ENCODE results near the gene WDR44.
"Not testable (repeated sequence)": the region's sequence is repeated elsewhere in the genome, so short reads cannot be mapped to it uniquely, and the experiment has no call there.

Gene WDR44

GRCh38 chrX:118482384-118482783, 136.5 kb downstream of the WDR44 start:
- not testable (repeated sequence) for DNase-seq (ENCODE audit: low read depth in 2 of 2)

- DNase-seq (ENCODE audit: low read depth in 2 of 2), result no peak
Measured at GRCh38 chrX:118484216-118484903, 138.5 kb downstream of the WDR44 start.

GRCh38 chrX:118486693-118487092, 140.8 kb downstream of the WDR44 start:
- DNase-seq (ENCODE audit: low read depth in 2 of 2), result not testable (repeated sequence)

- DNase-seq (ENCODE audit: low read depth in 2 of 2), result no peak
Measured at GRCh38 chrX:118493016-118493415, 147.1 kb downstream of the WDR44 start.

- DNase-seq (ENCODE audit: low read depth in 2 of 2), result no peak
Measured at GRCh38 chrX:118493653-118494297, 147.9 kb downstream of the WDR44 start.

GRCh38 chrX:118495061-118495921, 149.4 kb downstream of the WDR44 start, which contains the start of gene DOCK11:
DOCK11 (plus strand) TSS chrX:118495815; CDS start chrX:118495972, 157 bp downstream.
- peak; percentile 49 to 61 for DNase-seq (ENCODE audit: low read depth in 2 of 2)

GRCh38 chrX:118495958-118496762, 150.3 kb downstream of the WDR44 start:
- peak; percentile 43 to 50 for DNase-seq (ENCODE audit: low read depth in 2 of 2)

- DNase-seq (ENCODE audit: low read depth in 2 of 2), result no peak
Measured at GRCh38 chrX:118496763-118497079, 150.8 kb downstream of the WDR44 start.

GRCh38 chrX:118497180-118497818, 151.4 kb downstream of the WDR44 start:
- DNase-seq (ENCODE audit: low read depth in 2 of 2), result no peak

- no peak for DNase-seq (ENCODE audit: low read depth in 2 of 2)
Measured at GRCh38 chrX:118498351-118498750, 152.4 kb downstream of the WDR44 start.

- no peak for DNase-seq (ENCODE audit: low read depth in 2 of 2)
Measured at GRCh38 chrX:118498755-118499154, 152.8 kb downstream of the WDR44 start.

GRCh38 chrX:118499295-118499694, 153.4 kb downstream of the WDR44 start:
- DNase-seq (ENCODE audit: low read depth in 2 of 2), result no peak
